Gastrocnemius medialis (tissue), 4 donors: ENCODE measurements around the gene RGS8.

Experiments used
- CTCF ChIP-seq, 5 experiments: fragments of 450-650 bp in 3 of 5; fragments of 200-600 bp in 2 of 5; sonication (generic) in 2 of 5; IDR thresholded peaks in 4 of 5; conservative IDR thresholded peaks in 1 of 5; 1 replicate in 4 of 5; 2 replicates in 1 of 5; pipeline ENCODE4 v1.5.1; 2016 to 2019; ENCODE audit warnings: antibody characterized with exemption in 5 of 5, mild to moderate bottlenecking in 3 of 5, moderate library complexity in 3 of 5
- POLR2A ChIP-seq, 2 donors: fragments of 450-650 bp; IDR thresholded peaks; one replicate each; pipeline ENCODE4 v1.6.1; 2017; ENCODE audit warnings: antibody characterized with exemption in 2 of 2, mild to moderate bottlenecking in 2 of 2, moderate library complexity in 2 of 2

- TF ChIP-seq CTCF (IDR thresholded peaks at IDR 0.05 in 4 of 5, conservative IDR thresholded peaks at IDR 0.05 in 1 of 5) (no peak), POLR2A (IDR thresholded peaks at IDR 0.05) (no peak)
These were observed 3.0 kb upstream of the RGS8 start for GRCh38 chr1:182687361-182687760.
